Lung (tissue), 12 donors: ENCODE measurements around the gene CENPM. TPM values are rescaled to one million over a fixed set of nuclear protein-coding genes. Genes with fewer than 3 reads are reported as not detected.

Source experiments
- ATAC-seq: fragments of 200-7000 bp; cut with Tn5 transposase; one replicate; pipeline ENCODE4 v1.9.1; 2020; ENCODE audit warnings: moderate number of reproducible peaks; ENCODE audit not compliant: insufficient read depth, low FRiP score
- DNase-seq, 3 donors: peaks; one replicate each; pipeline ENCODE4 v3.0.0-alpha.2; 2013 to 2017
- H3K27ac ChIP-seq, 2 donors: one replicate each; pipeline ENCODE4 v1.5.1; 2013; ENCODE audit warnings: mild to moderate bottlenecking in 2 of 2, moderate library complexity in 2 of 2, control low read depth in 1 of 2, inconsistent platforms in 1 of 2, low read depth in 1 of 2, low read length in 1 of 2
- H3K27me3 ChIP-seq, 3 donors: one replicate each; pipeline ENCODE4 v1.5.1; 2013; ENCODE audit warnings: low read length in 2 of 3; ENCODE audit not compliant: control insufficient read depth in 3 of 3, insufficient read depth in 3 of 3
- H3K36me3 ChIP-seq, 4 donors: one replicate each; pipeline ENCODE4 v1.5.1; 2013; ENCODE audit warnings: low read length in 4 of 4, mild to moderate bottlenecking in 1 of 4, moderate library complexity in 1 of 4; ENCODE audit not compliant: control insufficient read depth in 4 of 4, insufficient read depth in 4 of 4
- H3K4me1 ChIP-seq, 5 donors: one replicate each; pipeline ENCODE4 v1.5.1; 2013; ENCODE audit warnings: low read length in 5 of 5, mild to moderate bottlenecking in 2 of 5, moderate library complexity in 1 of 5; ENCODE audit not compliant: control insufficient read depth in 5 of 5, insufficient read depth in 5 of 5
- H3K4me3 ChIP-seq: one replicate; pipeline ENCODE4 v1.5.1; 2013; ENCODE audit warnings: mild to moderate bottlenecking, control low read depth, moderate library complexity
- H3K9ac ChIP-seq, 2 donors: one replicate each; pipeline ENCODE4 v1.5.1; 2013; ENCODE audit warnings: low read length in 2 of 2, control low read depth in 1 of 2; ENCODE audit not compliant: insufficient read depth in 1 of 2
- H3K9me3 ChIP-seq, 4 donors: one replicate each; pipeline ENCODE4 v1.5.1; 2013; ENCODE audit warnings: low read length in 3 of 4, mild to moderate bottlenecking in 1 of 4, moderate library complexity in 1 of 4; ENCODE audit not compliant: control insufficient read depth in 4 of 4, insufficient read depth in 3 of 4
- CTCF ChIP-seq: IDR thresholded peaks from 2 replicates; pipeline ENCODE4 v1.5.1; 2012; ENCODE audit warnings: mild to moderate bottlenecking; ENCODE audit errors: control extremely low read depth, extremely low read depth
- WGBS, 2 donors: extraction: QIAGEN DNeasy Blood & Tissue Kit; methylation state at CpG; one replicate each; pipeline ENCODE4 v1.1.7; 2013; 5-methylcytosine and 5-hydroxymethylcytosine counted together
- polyA plus RNA-seq, 2 donors: library from polyadenylated mRNA; stranded (reverse); fragments of 200-250 nt; gene quantifications; one replicate each; pipeline ENCODE4 v1.2.1, GENCODE V29; 2013
- total RNA-seq, 2 donors: library from RNA; depleted of rRNA in 1 of 2; stranded (reverse); fragments of >200 nt in 1 of 2; gene quantifications; one replicate each; pipeline ENCODE4 v1.2.1, GENCODE V29; 2014 to 2021
- donor health status: control.
- donor health status: control.
- donor health status: Bipolar disorder and iron deficiency.
- donor health status: healthy.
- donor health status: DM: yes; HTN: yes; CAD: no.

Gene CENPM
- total and polyA plus RNA-seq, 4 donors = 9.9 to 20.5 (median 14.5) TPM

GRCh38 chr22:41963453-41964111 lies 16.6 kb upstream of the CENPM start:
- DNase-seq (peak in 2 of 3 donors; percentile 52 to 68), ATAC-seq (no peak)
- Histone ChIP-seq H3K4me1 (peaks cover 0 to 10% (median 2%) of the 10 kb centered on the region in 5 donors), H3K27ac (peak overlapping the region in 1 of 2 donors; percentile 20), H3K27me3 (no peaks in the 10 kb centered on the region), H3K36me3 (no peaks in the 10 kb centered on the region), H3K4me3 (no peak overlapping the region), H3K9me3 (no peaks in the 10 kb centered on the region), H3K9ac (no peak overlapping the region)
- no peak for TF ChIP-seq CTCF
- 59 to 66% methylated on average over 9 of the region's 9 CpGs for WGBS, 2 donors

- H3K27me3 ChIP-seq = no peaks in the 10 kb centered on the region
- H3K9ac ChIP-seq = no peak overlapping the region
- H3K4me1 ChIP-seq = peaks cover 0 to 7% (median 0%) of the 10 kb centered on the region in 5 donors
- no peak for TF ChIP-seq CTCF
- no peak for DNase-seq
- H3K27ac ChIP-seq = no peak overlapping the region
- no peak for ATAC-seq
- H3K9me3 ChIP-seq = no peaks in the 10 kb centered on the region
- 49 to 52% methylated on average over 19 to 23 of the region's 23 CpGs for WGBS, 2 donors
- H3K4me3 ChIP-seq = no peak overlapping the region
- no peaks in the 10 kb centered on the region for H3K36me3 ChIP-seq
These were observed 11.1 kb upstream of the CENPM start for GRCh38 chr22:41957941-41958556.

GRCh38 chr22:41952713-41953112 lies 5.8 kb upstream of the CENPM start:
- H3K36me3 ChIP-seq = no peaks in the 10 kb centered on the region
- TF ChIP-seq CTCF = no peak
- no peak for ATAC-seq
- no peaks in the 10 kb centered on the region for H3K27me3 ChIP-seq
- no peak overlapping the region for H3K27ac ChIP-seq
- DNase-seq = no peak
- H3K4me1 ChIP-seq = no peaks in the 10 kb centered on the region
- no peak overlapping the region for H3K9ac ChIP-seq
- H3K9me3 ChIP-seq = no peaks in the 10 kb centered on the region
- H3K4me3 ChIP-seq = no peak overlapping the region
- WGBS, 2 donors = 91 to 97% methylated on average over 2 of the region's 2 CpGs
